ENCODE measurements around the gene P2RX4. TPM values are rescaled to one million over a fixed set of nuclear protein-coding genes. Genes with fewer than 3 reads are reported as not detected.
"Not testable (repeated sequence)": the region's sequence is repeated elsewhere in the genome, so short reads cannot be mapped to it uniquely, and the experiment has no call there.

Gene P2RX4
- polyA plus RNA-seq, 1 experiment, result 18.9 TPM

DNA sequence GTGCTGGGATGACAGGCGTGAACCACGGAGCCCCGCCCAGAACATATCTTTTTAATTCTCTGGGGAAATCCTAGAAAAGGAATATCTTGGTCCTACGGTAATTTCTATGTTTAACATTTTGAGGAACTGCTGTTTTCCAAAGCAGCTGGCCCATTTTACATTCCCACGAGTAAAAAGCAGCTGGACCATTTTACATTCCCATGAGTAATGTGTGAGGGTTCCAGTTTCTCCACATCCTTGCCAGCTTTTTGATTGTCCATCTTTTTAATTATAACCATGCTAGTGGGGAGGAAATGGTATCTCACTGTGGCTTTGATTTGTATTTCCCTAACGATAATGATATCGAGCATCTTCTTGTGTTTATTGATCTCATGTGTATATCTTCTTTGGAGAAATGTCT is 4.4 kb upstream of the P2RX4 start:
- H3K4me3 ChIP-seq (ENCODE audit: low read depth, low read length), result no peak overlapping the region
- ChIA-PET CTCF (interaction anchor here (1.9 kb wide), 1 partner anchor 25 kb away, joined by 6 read pairs; no protein-coding TSS in a partner anchor), POLR2A (no interaction called here)
- peaks cover 5% of the 10 kb centered on the region for H3K27me3 ChIP-seq (ENCODE audit: control insufficient read depth, insufficient read depth, low read length)
- no peak overlapping the region for H3K27ac ChIP-seq (ENCODE audit: low read depth, low read length)
- H3K9me3 ChIP-seq (ENCODE audit: control insufficient read depth, insufficient read depth, low read length), result no peaks in the 10 kb centered on the region; the same call in 1 of the 2 replicates
- TF ChIP-seq, protein P1, sequence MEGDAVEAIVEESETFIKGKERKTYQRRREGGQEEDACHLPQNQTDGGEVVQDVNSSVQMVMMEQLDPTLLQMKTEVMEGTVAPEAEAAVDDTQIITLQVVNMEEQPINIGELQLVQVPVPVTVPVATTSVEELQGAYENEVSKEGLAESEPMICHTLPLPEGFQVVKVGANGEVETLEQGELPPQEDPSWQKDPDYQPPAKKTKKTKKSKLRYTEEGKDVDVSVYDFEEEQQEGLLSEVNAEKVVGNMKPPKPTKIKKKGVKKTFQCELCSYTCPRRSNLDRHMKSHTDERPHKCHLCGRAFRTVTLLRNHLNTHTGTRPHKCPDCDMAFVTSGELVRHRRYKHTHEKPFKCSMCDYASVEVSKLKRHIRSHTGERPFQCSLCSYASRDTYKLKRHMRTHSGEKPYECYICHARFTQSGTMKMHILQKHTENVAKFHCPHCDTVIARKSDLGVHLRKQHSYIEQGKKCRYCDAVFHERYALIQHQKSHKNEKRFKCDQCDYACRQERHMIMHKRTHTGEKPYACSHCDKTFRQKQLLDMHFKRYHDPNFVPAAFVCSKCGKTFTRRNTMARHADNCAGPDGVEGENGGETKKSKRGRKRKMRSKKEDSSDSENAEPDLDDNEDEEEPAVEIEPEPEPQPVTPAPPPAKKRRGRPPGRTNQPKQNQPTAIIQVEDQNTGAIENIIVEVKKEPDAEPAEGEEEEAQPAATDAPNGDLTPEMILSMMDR (IDR thresholded peaks at IDR 0.05; ENCODE audit: low read depth, low read length), result no peak
- DNase-seq (ENCODE audit: low read depth, low spot score), result no peak

- POLR2A ChIA-PET; H3K27ac ChIP-seq (ENCODE audit: low read depth, low read length); H3K4me3 ChIP-seq (ENCODE audit: low read depth, low read length); CTCF ChIA-PET; H3K27me3 ChIP-seq (ENCODE audit: control insufficient read depth, insufficient read depth, low read length); H3K9me3 ChIP-seq (ENCODE audit: control insufficient read depth, insufficient read depth, low read length); DNase-seq (ENCODE audit: low read depth, low spot score): not testable (repeated sequence)
Observed at GRCh38 chr12:121208571-121208970, 1.4 kb upstream of the P2RX4 start.

- Histone ChIP-seq H3K4me3 (ENCODE audit: low read depth, low read length) (peak overlapping the region; percentile 65), H3K27me3 (ENCODE audit: control insufficient read depth, insufficient read depth, low read length) (no peaks in the 10 kb centered on the region), H3K27ac (ENCODE audit: low read depth, low read length) (no peak overlapping the region), H3K9me3 (ENCODE audit: control insufficient read depth, insufficient read depth, low read length) (no peaks in the 10 kb centered on the region; the same call in 1 of the 2 replicates)
- CTCF ChIA-PET, result no interaction called here
- no peak for DNase-seq (ENCODE audit: low read depth, low spot score)
- POLR2A ChIA-PET, result no interaction called here
- TF ChIP-seq, protein P1 (IDR thresholded peaks at IDR 0.05; ENCODE audit: low read depth, low read length), result no peak
Observed at GRCh38 chr12:121209221-121209620, 708 bp upstream of the P2RX4 start.

DNA sequence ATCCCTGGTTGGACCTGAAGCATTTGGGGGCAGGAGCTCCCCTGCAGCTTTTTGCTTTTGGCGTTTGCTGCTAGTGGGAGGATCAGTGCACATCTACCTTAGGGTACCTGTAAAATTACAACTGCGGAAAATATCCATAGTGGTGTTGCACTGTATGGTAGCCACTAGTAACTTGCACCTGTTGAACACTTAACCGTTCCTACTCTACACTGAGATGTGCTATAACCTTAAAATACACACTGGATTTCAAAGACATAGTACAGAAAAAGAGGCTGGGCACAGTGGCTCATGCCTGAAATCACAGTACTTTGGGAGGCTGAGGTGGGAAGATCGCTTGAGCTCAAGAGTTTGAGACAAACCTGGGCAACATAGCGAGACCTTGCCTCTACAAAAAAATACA is 2.9 kb downstream of the P2RX4 start:
- DNase-seq (ENCODE audit: low read depth, low spot score), result no peak
- CTCF ChIA-PET, result interaction anchor here (0.6 kb wide), 1 partner anchor 980 kb away, joined by 3 read pairs; no protein-coding TSS in a partner anchor
- H3K27ac ChIP-seq (ENCODE audit: low read depth, low read length), result no peak overlapping the region
- H3K9me3 ChIP-seq (ENCODE audit: control insufficient read depth, insufficient read depth, low read length), result no peaks in the 10 kb centered on the region; the same call in 1 of the 2 replicates
- TF ChIP-seq, protein P1 (IDR thresholded peaks at IDR 0.05; ENCODE audit: low read depth, low read length), result no peak
- POLR2A ChIA-PET, result no interaction called here
- no peaks in the 10 kb centered on the region for H3K27me3 ChIP-seq (ENCODE audit: control insufficient read depth, insufficient read depth, low read length)
- H3K4me3 ChIP-seq (ENCODE audit: low read depth, low read length), result no peak overlapping the region

DNA sequence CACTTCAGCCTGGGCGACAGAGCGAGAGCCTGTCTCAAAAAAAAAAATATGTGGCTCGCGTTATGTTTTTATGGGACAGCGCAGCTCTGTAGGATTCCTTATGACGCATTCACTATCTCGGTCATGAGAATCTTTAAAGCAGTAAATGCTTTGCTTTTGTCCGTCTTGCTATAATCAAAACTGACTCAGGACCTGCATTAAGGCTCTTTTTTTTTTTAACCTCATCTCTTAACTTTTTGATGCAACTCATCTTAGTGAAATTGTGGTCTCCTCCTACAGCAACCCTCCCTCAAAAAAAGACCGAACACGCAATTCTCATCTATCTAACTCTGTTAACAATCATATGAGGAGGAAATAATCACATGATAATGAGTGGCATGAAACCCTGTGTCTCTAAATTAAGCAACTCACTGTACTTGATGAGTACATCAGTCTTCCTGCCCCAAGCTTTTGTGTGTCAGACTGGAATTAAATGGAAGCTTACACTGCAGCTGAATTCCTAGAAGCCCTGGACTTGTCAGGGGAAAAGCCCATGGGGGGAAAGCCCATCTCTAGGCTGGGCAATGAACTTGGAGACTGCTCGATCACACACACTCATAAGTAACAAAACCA is 4.3 kb downstream of the P2RX4 start:
- Histone ChIP-seq H3K27ac (ENCODE audit: low read depth, low read length) (no peak overlapping the region), H3K4me3 (ENCODE audit: low read depth, low read length) (no peak overlapping the region), H3K27me3 (ENCODE audit: control insufficient read depth, insufficient read depth, low read length) (no peaks in the 10 kb centered on the region), H3K9me3 (ENCODE audit: control insufficient read depth, insufficient read depth, low read length) (no peaks in the 10 kb centered on the region; the same call in 1 of the 2 replicates)
- ChIA-PET POLR2A (interaction anchor here (0.6 kb wide), 1 partner anchor 14 kb away, joined by 7 read pairs; no protein-coding TSS in a partner anchor), CTCF (interaction anchor here (1.1 kb wide), 1 partner anchor 15 kb away, joined by 3 read pairs; no protein-coding TSS in a partner anchor)
- TF ChIP-seq, protein P1 (IDR thresholded peaks at IDR 0.05; ENCODE audit: low read depth, low read length), result no peak
- no peak for DNase-seq (ENCODE audit: low read depth, low spot score)
